ENCODE results near the gene APBA2.

DNA sequence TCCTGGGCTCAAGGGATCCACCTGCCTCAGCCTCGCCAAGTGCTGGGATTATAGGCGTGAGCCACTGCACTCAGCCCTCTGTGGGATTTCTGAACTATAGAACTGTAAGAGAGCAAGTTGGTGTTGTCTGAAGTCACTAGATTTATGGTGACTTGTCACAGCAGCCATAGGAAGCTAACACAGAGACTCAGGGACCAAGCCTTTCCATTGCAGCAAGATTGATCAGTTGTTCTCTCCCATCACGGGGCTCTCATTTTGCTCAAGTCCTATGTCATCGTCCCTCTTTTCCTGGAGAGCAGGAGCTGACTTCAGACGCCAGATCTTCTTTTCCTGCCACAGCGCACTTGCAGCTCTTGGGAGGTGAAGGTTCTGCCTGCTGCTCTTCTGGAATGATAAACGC lies 61.0 kb downstream of the APBA2 start:
- TF ChIP-seq SIN3A (IDR thresholded peaks at IDR 0.05; ENCODE audit: borderline replicate concordance, low read depth, low read length) (no peak), ZNF10 (CRISPR knock-in tag; IDR thresholded peaks at IDR 0.05; ENCODE audit: borderline replicate concordance, low read depth) (no peak), NPAS2 (CRISPR knock-in tag; IDR thresholded peaks at IDR 0.05; ENCODE audit: borderline replicate concordance) (no peak), ZNF501 (CRISPR knock-in tag; IDR thresholded peaks at IDR 0.05) (no peak), RBM39 (IDR thresholded peaks at IDR 0.05; ENCODE audit: low read depth, low read length, poor library complexity, severe bottlenecking) (no peak), CBFB (CRISPR knock-in tag; IDR thresholded peaks at IDR 0.05) (no peak), GLI4 (CRISPR knock-in tag; IDR thresholded peaks at IDR 0.05; ENCODE audit: borderline replicate concordance) (no peak)
- TF ChIP-seq, protein P1, sequence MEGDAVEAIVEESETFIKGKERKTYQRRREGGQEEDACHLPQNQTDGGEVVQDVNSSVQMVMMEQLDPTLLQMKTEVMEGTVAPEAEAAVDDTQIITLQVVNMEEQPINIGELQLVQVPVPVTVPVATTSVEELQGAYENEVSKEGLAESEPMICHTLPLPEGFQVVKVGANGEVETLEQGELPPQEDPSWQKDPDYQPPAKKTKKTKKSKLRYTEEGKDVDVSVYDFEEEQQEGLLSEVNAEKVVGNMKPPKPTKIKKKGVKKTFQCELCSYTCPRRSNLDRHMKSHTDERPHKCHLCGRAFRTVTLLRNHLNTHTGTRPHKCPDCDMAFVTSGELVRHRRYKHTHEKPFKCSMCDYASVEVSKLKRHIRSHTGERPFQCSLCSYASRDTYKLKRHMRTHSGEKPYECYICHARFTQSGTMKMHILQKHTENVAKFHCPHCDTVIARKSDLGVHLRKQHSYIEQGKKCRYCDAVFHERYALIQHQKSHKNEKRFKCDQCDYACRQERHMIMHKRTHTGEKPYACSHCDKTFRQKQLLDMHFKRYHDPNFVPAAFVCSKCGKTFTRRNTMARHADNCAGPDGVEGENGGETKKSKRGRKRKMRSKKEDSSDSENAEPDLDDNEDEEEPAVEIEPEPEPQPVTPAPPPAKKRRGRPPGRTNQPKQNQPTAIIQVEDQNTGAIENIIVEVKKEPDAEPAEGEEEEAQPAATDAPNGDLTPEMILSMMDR (CRISPR knock-in tag; IDR thresholded peaks at IDR 0.05), result no peak

All from HepG2 (cell line).